ENCODE results near the gene HAUS6.
"Not testable (repeated sequence)": the region's sequence is repeated elsewhere in the genome, so short reads cannot be mapped to it uniquely, and the experiment has no call there.

Gene HAUS6

GRCh38 chr9:19033015-19033414 is 69.7 kb downstream of the HAUS6 start, which contains the start of gene SAXO1:
SAXO1 (minus strand) TSS chr9:19033209; CDS start chr9:19032908, 301 bp downstream.
- no peak for DNase-seq (ENCODE audit: low spot score)

GRCh38 chr9:19032406-19032805 is 70.3 kb downstream of the HAUS6 start:
- no peak for DNase-seq (ENCODE audit: low spot score)

GRCh38 chr9:19030899-19031298 is 71.8 kb downstream of the HAUS6 start:
- no peak for DNase-seq (ENCODE audit: low spot score)

GRCh38 chr9:19028835-19029451 is 73.8 kb downstream of the HAUS6 start:
- DNase-seq (ENCODE audit: low spot score), result peak; percentile 73

- DNase-seq (ENCODE audit: low spot score), result no peak
Observed at GRCh38 chr9:19027825-19028224, 74.9 kb downstream of the HAUS6 start.

- DNase-seq (ENCODE audit: low spot score), result no peak
Observed at GRCh38 chr9:19026375-19026774, 76.3 kb downstream of the HAUS6 start.

GRCh38 chr9:19023078-19023477 is 79.6 kb downstream of the HAUS6 start:
- no peak for DNase-seq (ENCODE audit: low spot score)

GRCh38 chr9:19022206-19022605 is 80.5 kb downstream of the HAUS6 start:
- no peak for DNase-seq (ENCODE audit: low spot score)

GRCh38 chr9:19021649-19022048 is 81.1 kb downstream of the HAUS6 start:
- DNase-seq (ENCODE audit: low spot score), result not testable (repeated sequence)

GRCh38 chr9:19020886-19021455 is 81.7 kb downstream of the HAUS6 start:
- DNase-seq (ENCODE audit: low spot score), result no peak

GRCh38 chr9:19018201-19018600 is 84.5 kb downstream of the HAUS6 start:
- no peak for DNase-seq (ENCODE audit: low spot score)

GRCh38 chr9:19009391-19009965 is 93.2 kb downstream of the HAUS6 start:
- DNase-seq (ENCODE audit: low spot score), result no peak
